ENCODE results near the gene GALNT1. TPM values are rescaled to one million over a fixed set of nuclear protein-coding genes. Genes with fewer than 3 reads are reported as not detected.
A peak's percentile ranks its signal among the peaks of the same experiment; 100 is the strongest.

Gene GALNT1
- total and polyA plus RNA-seq, 9 of the 15 experiments (the other 6 are each of a cell fraction or from before 2014, with no cell fraction given) = 14.4 to 54.1 (median 36.6) TPM

GRCh38 chr18:35581546-35581897, at the start of gene GALNT1 (continued):
- TF ChIP-seq RBFOX2 (IDR thresholded peaks at IDR 0.05; ENCODE audit: low read depth, low read length) = peak; percentile 44; the same call in 1 of the 2 replicates

- DNase-seq (ENCODE audit: extremely low read depth in 1 of 4, low spot score in 3 of 4) = no peak
- intact Hi-C loops (cut with micrococcal nuclease) = no loop called here
- FAIRE-seq = no peak
- Histone ChIP-seq H3K4me2 (ENCODE audit: insufficient read depth, low read length) (no peak overlapping the region), H3K36me3 (ENCODE audit: control insufficient read depth, insufficient read depth, low read length) (no peaks in the 10 kb centered on the region), H3K79me2 (ENCODE audit: control insufficient read depth, insufficient read depth, low read length) (no peaks in the 10 kb centered on the region), H4K20me1 (replicated peaks; ENCODE audit: control insufficient read depth, insufficient read depth, low read length) (no peaks in the 10 kb centered on the region), H3K9ac (ENCODE audit: insufficient read depth in 1 of 2, low read depth in 2 of 2, low read length in 2 of 2) (no peak overlapping the region), H3K9me3 (replicated peaks; ENCODE audit: control insufficient read depth, insufficient read depth, low read depth, low read length) (0 out of 2 replicates have a peak, but pooled peaks cover 2% of the 10 kb centered on the region), H3K27me3 (ENCODE audit: control insufficient read depth in 2 of 2, insufficient read depth in 2 of 2, low read length in 2 of 2) (no peaks in the 10 kb centered on the region), H3K4me3 (no peak overlapping the region), H2AFZ (ENCODE audit: low read depth, low read length) (no peak overlapping the region), H3K27ac (ENCODE audit: extremely low read depth, low read depth, low read length) (no peak overlapping the region), H3K9me1 (ENCODE audit: control insufficient read depth, insufficient read depth, low read length) (no peaks in the 10 kb centered on the region), H3K4me1 (replicated peaks in 1 of 2; ENCODE audit: control insufficient read depth in 2 of 2, insufficient read depth in 2 of 2, low read length in 2 of 2) (no peaks in the 10 kb centered on the region)
- WGBS (ENCODE audit: insufficient coverage, low coverage, missing lambda C conversion rate) = 5% methylated on average over 2 of the region's 2 CpGs
- ATAC-seq = no peak
- in situ Hi-C loops (cut with MboI) = no loop called here
- BruUV-seq (replicated peaks) = no TSS peak
- ChIA-PET POLR2A (no interaction called here), CTCF (ENCODE audit: low intra/inter-chr PET ratio) (no interaction called here)
- TF ChIP-seq JUND (IDR thresholded peaks at IDR 0.05; ENCODE audit: borderline replicate concordance, low read depth, low read length) (no peak), JUND (tag; IDR thresholded peaks at IDR 0.05; ENCODE audit: borderline replicate concordance, low read depth, low read length) (no peak), NFXL1 (CRISPR knock-in tag; IDR thresholded peaks at IDR 0.05) (no peak), CEBPG (CRISPR knock-in tag; IDR thresholded peaks at IDR 0.05) (no peak), CEBPG (tag; conservative IDR thresholded peaks at IDR 0.05 in 1 of 2, IDR thresholded peaks at IDR 0.05 in 1 of 2) (peak in 1 of 2 experiments; percentile 59; a peak in 1 of 4 replicates), CEBPB (tag; IDR thresholded peaks at IDR 0.05) (peak; percentile 63), RFX1 (IDR thresholded peaks at IDR 0.05) (no peak), SIRT6 (IDR thresholded peaks at IDR 0.05; ENCODE audit: low read depth, low read length) (no peak), THRB (CRISPR knock-in tag; conservative IDR thresholded peaks at IDR 0.05) (no peak), CBX2 (IDR thresholded peaks at IDR 0.05; ENCODE audit: insufficient read depth, low read length, poor library complexity, severe bottlenecking) (no peak)
Observed at GRCh38 chr18:35533916-35534405, 47.6 kb upstream of the GALNT1 start.

All from K562 (cell line).